NCI-H446 treated with DMSO at 0.1 percent for 48 hours (cell line): ENCODE results near the gene TMPRSS7.

Source experiments
- DNase-seq: peaks from one replicate; lab custom pipeline; 2025; lab: John Stamatoyannopoulos, UW

The TMPRSS7 gene

GRCh38 chr3:112128843-112129727, 94.5 kb downstream of the TMPRSS7 start:
- no peak for DNase-seq

- no peak for DNase-seq
Measured at GRCh38 chr3:112129925-112130637, 95.5 kb downstream of the TMPRSS7 start.

- DNase-seq: no peak
Measured at GRCh38 chr3:112130638-112130993, 96.1 kb downstream of the TMPRSS7 start.
